ENCODE measurements around the gene VMAC. TPM values are rescaled to one million over a fixed set of nuclear protein-coding genes. Genes with fewer than 3 reads are reported as not detected.
A peak's percentile ranks its signal among the peaks of the same experiment; 100 is the strongest.

The VMAC gene
- total and polyA plus RNA-seq, 5 donors from 2014 or later: 4.9 to 25.0 (median 8.1) TPM

DNA sequence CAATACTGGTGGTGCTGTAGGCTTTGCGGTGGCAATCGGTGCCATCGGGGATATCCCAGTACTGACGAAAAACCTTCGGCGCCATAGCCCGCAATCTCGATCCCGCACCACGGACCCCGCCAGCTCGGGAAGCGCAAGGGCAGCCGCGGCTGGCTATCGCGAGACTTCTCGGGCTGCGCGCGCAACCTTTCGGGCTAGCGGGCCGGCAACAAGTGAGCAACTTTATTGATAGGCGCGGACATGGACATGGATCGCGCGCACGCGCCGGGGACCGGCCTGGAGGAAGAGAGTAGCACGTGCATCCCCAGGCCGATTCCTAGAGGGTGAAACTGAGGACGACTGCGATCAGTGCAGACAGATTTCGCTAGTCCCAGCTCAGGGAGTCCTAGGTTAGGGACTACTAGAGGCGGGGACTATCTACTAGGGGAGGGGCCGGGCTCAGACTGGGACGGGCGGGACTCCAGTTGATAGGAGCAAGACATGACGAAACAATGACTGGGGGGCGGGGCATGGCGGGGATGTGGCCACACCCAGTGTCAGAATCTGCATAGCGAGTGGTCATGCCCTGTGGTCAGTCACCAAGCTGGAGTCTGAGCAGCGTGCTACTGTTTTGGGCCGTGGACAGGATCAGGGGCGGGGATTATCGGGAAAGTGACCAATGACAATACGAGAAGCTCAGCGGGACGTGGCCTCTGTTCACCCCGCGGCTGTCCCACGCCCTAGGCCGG, 884 bp upstream of the VMAC start, which contains the start of gene NDUFA11:
TSS of gene NDUFA11 (minus strand) at position 167 of the 728 bp plus-strand sequence. CDS start at position 85, 82 bp downstream.
- ATAC-seq (ENCODE audit: low read depth in 2 of 2): peak; percentile 41
- Mint-ChIP-seq H3K4me3 (peak within 1 kb of the TSS; percentile 94 to 99 (median 98)), H3K4me1 (peaks cover 0 to 61% (median 26%) of the 10 kb centered on the region in 4 donors), H3K9me3 (no peaks in the 10 kb centered on the region), H3K36me3 (peaks cover 13% of the 10 kb centered on the region), H3K27me3 (peaks cover 4% of the 10 kb centered on the region), H3K27ac (peak within 1 kb of the TSS; percentile 96 to 100 (median 99))
- H3K4me1 ChIP-seq (ENCODE audit: control insufficient read depth, insufficient read depth, low read length, poor library complexity, severe bottlenecking): peaks cover 33% of the 10 kb centered on the region
- H3K36me3 ChIP-seq (ENCODE audit: control insufficient read depth, insufficient read depth, low read length): peaks cover 7% of the 10 kb centered on the region
- DNase-seq: peak; percentile 95 to 97 (median 96)
- H3K4me3 ChIP-seq (ENCODE audit: low read depth, low read length): peak within 1 kb of the TSS; percentile 90
- H3K9me3 ChIP-seq (ENCODE audit: control insufficient read depth in 2 of 2, low read length in 2 of 2): no peaks in the 10 kb centered on the region
- no peaks in the 10 kb centered on the region for H3K27me3 ChIP-seq (ENCODE audit: control insufficient read depth, insufficient read depth, low read length)
- H3K27ac ChIP-seq (ENCODE audit: insufficient read depth, low read length, poor library complexity, severe bottlenecking): peak within 1 kb of the TSS; percentile 95

DNA sequence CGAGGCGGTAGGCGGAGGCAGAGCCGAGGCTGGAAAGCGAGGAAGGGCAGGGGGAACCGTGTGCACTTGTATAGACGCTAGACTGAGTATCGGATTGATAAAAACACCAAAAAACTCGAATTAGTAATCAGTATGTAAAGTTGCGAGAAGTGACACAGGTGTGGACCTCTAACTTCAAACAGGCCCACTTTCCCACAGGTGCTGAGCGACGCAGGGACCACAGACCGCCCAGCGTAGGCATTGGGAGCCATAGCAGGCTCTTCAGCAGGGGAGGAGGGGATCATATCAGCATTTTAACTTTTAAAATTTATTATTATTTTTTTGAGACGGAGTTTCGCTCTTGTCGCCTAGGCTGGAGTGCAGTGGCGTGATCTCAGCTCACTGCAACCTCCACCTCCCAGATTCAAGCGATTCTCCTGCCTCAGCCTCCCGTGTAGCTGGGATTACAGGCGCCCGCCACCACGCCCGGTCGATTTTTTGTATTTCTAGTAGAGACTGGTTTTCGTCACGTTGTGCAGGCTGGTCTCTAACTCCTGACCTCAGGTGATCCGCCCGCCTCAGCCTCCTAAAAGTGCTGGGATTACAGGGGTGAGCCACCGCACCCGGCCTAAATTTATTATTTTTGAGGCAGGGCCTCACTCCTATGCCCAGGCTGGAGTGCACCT, 574 bp downstream of the VMAC start:
- Histone ChIP-seq H3K27me3 (ENCODE audit: control insufficient read depth, insufficient read depth, low read length) (no peaks in the 10 kb centered on the region), H3K9me3 (ENCODE audit: control insufficient read depth in 2 of 2, low read length in 2 of 2) (no peaks in the 10 kb centered on the region), H3K27ac (ENCODE audit: insufficient read depth, low read length, poor library complexity, severe bottlenecking) (peak overlapping the region; percentile 69), H3K4me1 (ENCODE audit: control insufficient read depth, insufficient read depth, low read length, poor library complexity, severe bottlenecking) (peaks cover 33% of the 10 kb centered on the region), H3K4me3 (ENCODE audit: low read depth, low read length) (peak overlapping the region; percentile 87), H3K36me3 (ENCODE audit: control insufficient read depth, insufficient read depth, low read length) (peaks cover 9% of the 10 kb centered on the region)
- H3K9me3 Mint-ChIP-seq: no peaks in the 10 kb centered on the region
- ATAC-seq (ENCODE audit: low read depth in 2 of 2) (no peak), DNase-seq (no peak)
- H3K27me3 Mint-ChIP-seq: peaks cover 4% of the 10 kb centered on the region
- H3K4me3 Mint-ChIP-seq: peak overlapping the region; percentile 81 to 99 (median 96)
- H3K27ac Mint-ChIP-seq: peak overlapping the region; percentile 75 to 99 (median 96)
- H3K4me1 Mint-ChIP-seq: peaks cover 0 to 56% (median 22%) of the 10 kb centered on the region in 4 donors
- peaks cover 10% of the 10 kb centered on the region for H3K36me3 Mint-ChIP-seq

DNA sequence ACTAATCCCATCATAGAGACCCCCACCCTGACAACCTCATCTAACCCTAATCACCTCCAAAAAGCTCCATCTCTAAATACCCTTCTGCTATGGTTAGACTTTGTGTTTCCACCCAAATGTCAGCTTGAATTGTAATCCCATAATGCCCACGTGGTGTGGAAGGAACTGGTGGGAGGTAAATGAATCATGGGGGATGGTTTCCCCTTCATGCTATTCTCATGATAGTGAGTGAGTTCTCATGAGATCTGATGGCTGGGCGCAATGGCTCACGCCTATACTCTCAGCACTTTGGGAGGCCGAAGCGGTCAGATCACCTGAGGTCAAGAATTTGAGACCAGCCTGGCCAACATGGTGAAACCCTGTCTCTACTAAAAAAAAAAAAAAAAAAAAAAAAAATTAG, 2.6 kb downstream of the VMAC start:
- Histone ChIP-seq H3K9me3 (ENCODE audit: control insufficient read depth in 2 of 2, low read length in 2 of 2) (no peaks in the 10 kb centered on the region), H3K36me3 (ENCODE audit: control insufficient read depth, insufficient read depth, low read length) (peaks cover 8% of the 10 kb centered on the region), H3K27ac (ENCODE audit: insufficient read depth, low read length, poor library complexity, severe bottlenecking) (no peak overlapping the region), H3K4me3 (ENCODE audit: low read depth, low read length) (no peak overlapping the region), H3K4me1 (ENCODE audit: control insufficient read depth, insufficient read depth, low read length, poor library complexity, severe bottlenecking) (peaks cover 27% of the 10 kb centered on the region), H3K27me3 (ENCODE audit: control insufficient read depth, insufficient read depth, low read length) (no peaks in the 10 kb centered on the region)
- Mint-ChIP-seq H3K27ac (no peak overlapping the region), H3K36me3 (peaks cover 4% of the 10 kb centered on the region), H3K27me3 (peaks cover 4% of the 10 kb centered on the region), H3K4me1 (peaks cover 0 to 43% (median 17%) of the 10 kb centered on the region in 4 donors), H3K9me3 (no peaks in the 10 kb centered on the region), H3K4me3 (peak overlapping the region in 3 of 4 donors; percentile 67 to 94 (median 72))
- DNase-seq: no peak
- ATAC-seq (ENCODE audit: low read depth in 2 of 2): no peak

DNA sequence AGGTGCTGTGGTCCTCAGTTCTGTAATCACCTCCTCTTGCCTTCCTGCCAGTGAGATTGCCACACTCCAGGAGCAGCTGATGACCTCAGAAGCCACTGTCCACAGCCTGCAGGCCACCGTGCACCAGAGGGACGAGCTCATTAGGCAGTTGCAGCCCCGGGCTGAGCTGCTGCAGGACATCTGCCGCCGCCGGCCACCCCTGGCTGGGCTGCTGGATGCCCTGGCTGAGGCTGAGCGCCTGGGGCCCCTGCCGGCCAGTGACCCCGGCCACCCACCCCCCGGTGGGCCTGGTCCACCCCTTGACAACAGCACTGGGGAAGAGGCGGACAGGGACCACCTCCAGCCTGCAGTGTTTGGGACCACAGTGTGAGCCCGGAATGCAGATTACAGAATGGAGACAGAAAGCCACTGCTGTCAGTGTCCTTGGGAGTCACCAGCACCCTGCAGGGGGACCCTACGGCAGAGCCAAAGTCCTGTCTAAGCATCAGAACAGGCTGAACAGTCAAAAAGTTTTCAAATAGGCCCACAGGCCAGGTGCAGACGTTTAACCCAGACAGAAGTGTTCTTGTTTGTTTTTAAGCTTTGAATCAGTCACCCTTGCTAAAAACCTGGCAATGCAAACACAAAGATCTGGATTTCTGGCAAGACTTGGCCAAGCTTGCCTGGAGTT, 4.2 kb downstream of the VMAC start:
- H3K9me3 Mint-ChIP-seq: no peaks in the 10 kb centered on the region
- H3K27me3 Mint-ChIP-seq: no peaks in the 10 kb centered on the region
- peaks cover 0 to 29% (median 12%) of the 10 kb centered on the region in 4 donors for H3K4me1 Mint-ChIP-seq
- H3K27ac Mint-ChIP-seq: no peak overlapping the region
- no peak overlapping the region for H3K27ac ChIP-seq (ENCODE audit: insufficient read depth, low read length, poor library complexity, severe bottlenecking)
- no peaks in the 10 kb centered on the region for H3K9me3 ChIP-seq (ENCODE audit: control insufficient read depth in 2 of 2, low read length in 2 of 2)
- H3K36me3 Mint-ChIP-seq: peaks cover 4% of the 10 kb centered on the region
- peaks cover 17% of the 10 kb centered on the region for H3K4me1 ChIP-seq (ENCODE audit: control insufficient read depth, insufficient read depth, low read length, poor library complexity, severe bottlenecking)
- H3K4me3 Mint-ChIP-seq: no peak overlapping the region
- ATAC-seq (ENCODE audit: low read depth in 2 of 2) (no peak), DNase-seq (no peak)
- no peaks in the 10 kb centered on the region for H3K27me3 ChIP-seq (ENCODE audit: control insufficient read depth, insufficient read depth, low read length)
- H3K4me3 ChIP-seq (ENCODE audit: low read depth, low read length): no peak overlapping the region
- H3K36me3 ChIP-seq (ENCODE audit: control insufficient read depth, insufficient read depth, low read length): peaks cover 8% of the 10 kb centered on the region

DNA sequence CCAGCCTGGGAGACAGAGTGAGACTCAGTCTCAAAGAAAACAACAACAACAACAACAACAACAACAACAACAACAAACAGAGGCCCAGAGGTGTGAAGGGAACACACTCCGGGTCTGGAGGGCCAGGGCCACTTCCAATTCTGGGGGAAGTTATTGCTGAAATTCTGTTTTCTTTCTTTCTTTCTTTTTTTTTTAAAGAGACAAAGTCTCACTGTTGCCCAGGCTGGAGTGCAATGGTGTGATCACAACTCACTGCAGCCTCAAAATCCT, 5.9 kb downstream of the VMAC start:
- H3K36me3 ChIP-seq (ENCODE audit: control insufficient read depth, insufficient read depth, low read length): peaks cover 8% of the 10 kb centered on the region
- Mint-ChIP-seq H3K27me3 (no peaks in the 10 kb centered on the region), H3K27ac (no peak overlapping the region), H3K9me3 (no peaks in the 10 kb centered on the region), H3K4me1 (peaks cover 0 to 19% (median 12%) of the 10 kb centered on the region in 4 donors), H3K36me3 (peaks cover 4% of the 10 kb centered on the region), H3K4me3 (no peak overlapping the region)
- peaks cover 8% of the 10 kb centered on the region for H3K4me1 ChIP-seq (ENCODE audit: control insufficient read depth, insufficient read depth, low read length, poor library complexity, severe bottlenecking)
- H3K4me3 ChIP-seq (ENCODE audit: low read depth, low read length): no peak overlapping the region
- ATAC-seq (ENCODE audit: low read depth in 2 of 2) (no peak), DNase-seq (no peak)
- H3K27me3 ChIP-seq (ENCODE audit: control insufficient read depth, insufficient read depth, low read length): no peaks in the 10 kb centered on the region
- H3K27ac ChIP-seq (ENCODE audit: insufficient read depth, low read length, poor library complexity, severe bottlenecking): no peak overlapping the region
- H3K9me3 ChIP-seq (ENCODE audit: control insufficient read depth in 2 of 2, low read length in 2 of 2): no peaks in the 10 kb centered on the region

DNA sequence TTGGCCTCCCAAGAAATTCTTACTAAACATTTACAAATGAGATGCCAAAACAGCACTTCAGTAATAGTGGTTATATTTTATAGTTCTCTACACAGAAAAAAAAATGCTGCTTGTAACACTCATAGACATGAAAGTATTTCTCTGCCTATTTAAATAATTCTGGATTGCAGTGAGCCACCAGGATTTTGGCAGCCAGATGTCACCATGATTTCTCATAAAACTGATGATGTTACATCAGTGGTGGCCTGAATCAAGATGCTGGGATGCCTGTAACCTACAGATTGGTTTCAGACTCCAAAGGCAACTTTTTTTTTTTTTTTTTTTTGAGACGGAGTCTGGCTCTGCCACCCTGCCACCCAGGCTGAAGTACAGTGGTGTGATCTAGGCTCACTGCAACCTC, 6.7 kb downstream of the VMAC start:
- no peaks in the 10 kb centered on the region for H3K9me3 Mint-ChIP-seq
- H3K27ac ChIP-seq (ENCODE audit: insufficient read depth, low read length, poor library complexity, severe bottlenecking): no peak overlapping the region
- no peaks in the 10 kb centered on the region for H3K27me3 ChIP-seq (ENCODE audit: control insufficient read depth, insufficient read depth, low read length)
- peaks cover 13% of the 10 kb centered on the region for H3K36me3 ChIP-seq (ENCODE audit: control insufficient read depth, insufficient read depth, low read length)
- no peaks in the 10 kb centered on the region for H3K4me1 ChIP-seq (ENCODE audit: control insufficient read depth, insufficient read depth, low read length, poor library complexity, severe bottlenecking)
- H3K9me3 ChIP-seq (ENCODE audit: control insufficient read depth in 2 of 2, low read length in 2 of 2): no peaks in the 10 kb centered on the region
- H3K27me3 Mint-ChIP-seq: no peaks in the 10 kb centered on the region
- H3K4me3 Mint-ChIP-seq: no peak overlapping the region
- peaks cover 0 to 13% (median 9%) of the 10 kb centered on the region in 4 donors for H3K4me1 Mint-ChIP-seq
- no peak overlapping the region for H3K4me3 ChIP-seq (ENCODE audit: low read depth, low read length)
- no peak overlapping the region for H3K27ac Mint-ChIP-seq
- DNase-seq: no peak
- ATAC-seq (ENCODE audit: low read depth in 2 of 2): no peak
- peaks cover 9% of the 10 kb centered on the region for H3K36me3 Mint-ChIP-seq

DNA sequence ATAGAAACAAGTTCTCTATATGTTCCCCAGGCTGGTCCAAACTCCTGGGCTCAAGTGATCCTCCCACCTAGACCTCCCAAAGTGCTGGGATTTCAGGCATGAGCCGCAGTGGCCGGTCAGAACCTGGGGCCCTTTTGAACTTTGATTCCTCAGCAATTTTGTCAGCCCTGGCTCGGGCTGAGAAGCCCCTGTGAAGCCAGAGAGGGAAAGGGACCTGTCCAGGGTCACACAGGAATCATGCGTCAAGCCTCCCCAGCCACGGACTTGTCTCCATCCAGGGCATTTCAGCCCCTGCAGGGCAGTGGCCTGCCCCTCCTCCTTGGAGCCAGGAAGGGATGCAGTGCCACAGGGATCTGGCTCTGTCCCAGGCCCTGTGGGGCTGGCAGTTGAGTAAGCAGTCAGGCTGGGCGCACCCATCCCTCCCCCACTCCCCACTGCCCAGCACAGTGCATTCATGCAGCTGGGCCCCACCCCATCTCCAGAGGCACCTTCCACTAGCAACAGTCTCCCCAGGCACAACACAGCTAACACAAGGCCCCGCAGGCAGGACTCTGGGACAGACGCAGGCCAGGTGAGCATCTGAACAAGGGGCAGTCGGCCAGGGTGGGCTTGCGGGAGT, 9.2 kb downstream of the VMAC start, which contains the start of gene CAPS:
TSS of gene CAPS (plus strand) at position 516 of the 619 bp plus-strand sequence. CDS start 153 bp downstream, outside the sequence.
- Mint-ChIP-seq H3K36me3 (peaks cover 5% of the 10 kb centered on the region), H3K27ac (peak within 1 kb of the TSS in 1 of 3 donors; percentile 65), H3K27me3 (no peaks in the 10 kb centered on the region), H3K4me3 (no peak within 1 kb of the TSS), H3K9me3 (no peaks in the 10 kb centered on the region), H3K4me1 (no peaks in the 10 kb centered on the region)
- DNase-seq: no peak
- ATAC-seq (ENCODE audit: low read depth in 2 of 2): no peak
- Histone ChIP-seq H3K36me3 (ENCODE audit: control insufficient read depth, insufficient read depth, low read length) (peaks cover 37% of the 10 kb centered on the region), H3K27me3 (ENCODE audit: control insufficient read depth, insufficient read depth, low read length) (no peaks in the 10 kb centered on the region), H3K27ac (ENCODE audit: insufficient read depth, low read length, poor library complexity, severe bottlenecking) (no peak within 1 kb of the TSS), H3K4me3 (ENCODE audit: low read depth, low read length) (no peak within 1 kb of the TSS), H3K4me1 (ENCODE audit: control insufficient read depth, insufficient read depth, low read length, poor library complexity, severe bottlenecking) (no peaks in the 10 kb centered on the region), H3K9me3 (ENCODE audit: control insufficient read depth in 2 of 2, low read length in 2 of 2) (no peaks in the 10 kb centered on the region)
